ENCODE measurements around the gene C10orf71.

Gene C10orf71

DNA sequence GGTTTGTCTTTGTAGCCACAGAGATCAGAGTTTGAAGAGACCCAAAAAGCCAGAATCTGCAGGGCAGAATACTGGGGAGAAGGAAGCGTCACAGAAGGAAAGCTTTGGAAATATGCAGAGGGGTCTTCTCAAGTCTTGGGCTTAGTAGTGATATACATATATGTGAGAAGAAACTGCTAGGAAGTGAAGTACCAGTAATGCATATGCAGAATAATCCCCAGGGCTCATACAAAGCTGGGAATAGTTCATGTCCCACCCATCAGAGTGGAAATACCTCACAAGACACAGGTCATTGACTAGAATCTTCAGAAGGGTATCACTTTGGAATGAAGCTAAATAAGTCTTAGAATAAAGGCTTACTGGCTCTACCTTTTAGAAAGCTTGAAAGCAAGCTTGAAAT lies 39.6 kb downstream of the C10orf71 start:
- no peak for DNase-seq (ENCODE audit: low spot score)

DNA sequence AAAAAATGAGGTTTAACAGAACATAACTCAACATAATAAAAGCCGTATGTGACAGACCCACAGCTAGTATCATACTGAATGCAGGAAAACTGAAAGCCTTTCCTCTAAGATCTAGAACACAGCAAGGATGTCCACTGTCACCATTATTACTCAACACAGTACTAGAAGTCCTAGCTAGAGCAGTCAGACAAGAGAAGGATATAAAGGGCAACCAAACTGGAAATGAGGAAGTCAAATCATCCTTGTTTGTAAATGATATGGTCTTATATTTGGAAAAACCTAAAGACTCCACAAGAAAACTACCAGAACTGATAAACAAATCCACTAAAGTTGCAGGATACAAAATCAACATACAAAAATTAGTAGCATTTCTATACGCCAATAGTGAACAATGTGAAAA lies 45.9 kb downstream of the C10orf71 start:
- no peak for DNase-seq (ENCODE audit: low spot score)

DNA sequence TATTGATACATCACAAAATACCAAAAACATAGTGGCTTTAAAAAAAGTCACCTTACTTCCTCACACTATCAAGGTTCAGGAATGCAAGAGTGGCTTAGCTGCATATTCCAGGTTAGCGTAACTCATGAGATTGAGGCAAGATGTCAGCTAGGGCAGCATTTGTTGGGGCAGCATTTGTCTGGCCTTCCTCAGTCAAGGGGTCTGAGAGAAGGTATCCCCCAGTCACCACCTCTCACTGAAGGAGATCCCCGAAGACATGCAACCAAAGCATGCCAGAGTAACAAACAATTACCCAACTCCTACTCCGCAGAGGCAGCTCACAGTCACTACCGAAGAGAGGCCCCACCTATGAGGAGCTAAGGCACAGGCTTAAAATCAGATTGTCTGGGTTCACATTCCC lies 48.4 kb downstream of the C10orf71 start:
- no peak for DNase-seq (ENCODE audit: low spot score)

DNA sequence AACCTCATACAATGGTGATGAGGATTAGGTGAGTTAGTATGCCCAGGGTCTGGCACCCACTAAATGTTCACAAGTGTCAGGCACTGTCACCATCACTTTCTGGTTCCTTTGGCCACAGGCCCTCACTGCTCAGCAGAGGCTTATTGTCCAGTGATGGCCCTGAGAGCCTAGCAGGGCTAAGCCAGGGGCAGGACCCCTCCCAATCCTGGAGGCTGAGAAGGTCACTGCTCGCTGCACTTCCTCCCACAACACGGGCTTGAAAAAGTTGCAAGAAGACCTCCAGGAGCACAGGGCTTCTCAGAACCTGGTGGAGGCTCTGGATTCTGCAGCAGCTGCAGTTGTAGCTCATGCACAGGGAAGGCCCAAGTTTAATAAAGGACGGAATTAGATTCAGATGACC lies 48.9 kb downstream of the C10orf71 start:
- no peak for DNase-seq (ENCODE audit: low spot score)

DNA sequence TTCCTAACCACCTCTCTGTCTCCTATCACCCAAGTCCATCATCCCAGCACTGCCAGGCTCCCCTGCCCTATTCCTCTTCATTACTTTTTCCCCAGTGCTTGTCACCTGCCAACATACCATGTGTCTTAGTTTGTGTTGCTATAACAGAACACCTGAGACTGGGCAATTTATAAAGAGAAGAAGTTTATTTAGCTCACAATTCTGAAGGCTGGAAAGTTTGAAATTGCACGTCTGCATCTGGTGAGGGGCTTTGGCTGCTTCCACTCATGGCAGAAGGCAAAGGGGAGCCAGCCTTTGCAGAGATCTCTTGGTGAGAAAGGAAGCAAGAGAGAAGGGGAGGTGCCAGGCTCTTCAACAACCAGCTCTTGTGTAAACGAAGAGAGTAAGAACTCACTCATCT lies 49.6 kb downstream of the C10orf71 start:
- no peak for DNase-seq (ENCODE audit: low spot score)

DNA sequence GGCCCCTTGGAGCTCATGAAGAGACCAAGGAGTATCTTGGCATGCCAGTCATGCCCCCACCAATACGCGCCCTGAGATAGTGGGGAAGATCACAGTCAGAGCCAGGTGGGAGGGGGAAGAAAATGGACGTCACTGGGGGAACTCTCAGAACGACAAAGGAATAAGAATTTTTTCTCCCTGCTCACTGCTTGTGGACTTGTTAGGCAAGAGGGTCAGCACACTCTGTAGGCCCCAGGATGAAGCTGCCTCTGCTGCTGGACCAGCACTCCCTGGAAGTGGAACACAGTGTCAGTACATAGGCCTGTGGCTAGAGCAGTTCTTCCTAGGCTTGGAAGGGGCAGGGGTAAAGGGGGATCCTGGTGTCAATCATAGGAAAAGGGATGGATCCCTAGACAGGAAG lies 50.4 kb downstream of the C10orf71 start:
- DNase-seq (ENCODE audit: low spot score): no peak

DNA sequence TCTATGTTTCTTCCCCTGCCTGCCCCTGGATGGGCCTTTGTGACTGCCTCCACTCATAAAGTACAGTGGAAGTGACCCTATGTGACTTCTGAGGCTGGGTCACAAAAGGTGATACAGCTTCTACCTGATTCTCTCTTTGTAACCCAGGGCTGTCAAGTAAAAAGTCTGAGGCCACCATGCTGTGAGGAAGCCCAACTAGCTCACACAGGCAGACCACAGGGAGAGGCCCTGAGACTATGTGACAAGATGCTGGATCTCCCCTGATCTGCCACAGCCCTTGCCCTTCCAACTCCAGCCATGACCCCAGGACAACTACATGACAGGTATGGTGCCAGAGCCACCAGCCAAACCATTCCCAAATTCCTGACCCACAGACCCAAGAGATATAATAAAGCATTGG lies 51.2 kb downstream of the C10orf71 start:
- DNase-seq (ENCODE audit: low spot score): no peak

DNA sequence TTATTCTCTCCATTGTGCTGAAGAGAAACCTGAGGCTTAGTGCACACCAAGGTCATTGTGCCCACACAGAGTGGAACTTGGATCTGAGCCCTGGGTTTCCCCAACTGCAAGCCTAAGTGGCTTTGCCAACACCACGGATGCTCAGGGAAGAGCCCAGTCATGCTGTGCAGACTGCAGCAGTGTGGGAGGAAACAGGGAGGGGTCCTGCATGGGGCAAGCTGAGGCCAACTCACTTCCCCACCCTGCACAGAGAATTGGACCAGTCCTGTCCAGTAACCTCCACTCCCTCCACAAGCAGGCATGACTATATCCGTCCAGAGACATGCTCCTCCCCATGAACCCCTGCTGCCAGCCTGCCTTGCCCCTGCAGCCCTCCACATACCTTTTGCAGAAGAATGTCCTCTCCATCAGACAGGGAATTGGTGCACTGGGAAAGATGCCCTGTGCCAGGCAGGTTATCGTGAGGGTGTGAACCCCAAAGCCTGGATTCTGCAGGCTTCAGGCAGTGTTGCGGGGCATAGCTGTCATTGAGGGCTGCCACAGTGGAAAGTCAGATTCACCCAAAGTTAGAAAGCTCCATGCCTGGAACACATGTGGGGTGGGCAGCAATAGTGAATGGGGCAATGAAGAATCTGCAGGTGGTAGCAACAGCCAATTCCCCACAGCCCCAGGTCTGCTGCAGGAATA lies 52.0 kb downstream of the C10orf71 start:
- DNase-seq (ENCODE audit: low spot score): no peak

DNA sequence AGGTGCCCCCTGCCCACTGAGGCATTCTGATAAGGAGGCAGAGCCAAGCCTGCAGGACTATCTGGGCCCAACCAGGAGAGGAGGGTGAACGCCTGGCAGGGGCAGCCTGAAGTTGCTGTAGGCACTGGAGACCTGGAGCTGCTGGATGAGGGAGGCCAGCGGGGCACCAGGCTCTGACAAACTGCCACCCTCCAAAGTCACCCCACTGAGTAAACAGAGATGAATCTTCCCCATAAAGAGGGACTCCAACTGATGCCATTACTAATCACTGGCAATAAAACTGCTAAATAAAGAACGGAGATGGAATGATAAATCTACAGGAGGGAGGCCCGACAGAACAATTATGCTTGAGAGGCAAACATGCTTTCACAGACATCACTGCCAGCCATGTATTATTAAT lies 52.7 kb downstream of the C10orf71 start:
- no peak for DNase-seq (ENCODE audit: low spot score)

DNA sequence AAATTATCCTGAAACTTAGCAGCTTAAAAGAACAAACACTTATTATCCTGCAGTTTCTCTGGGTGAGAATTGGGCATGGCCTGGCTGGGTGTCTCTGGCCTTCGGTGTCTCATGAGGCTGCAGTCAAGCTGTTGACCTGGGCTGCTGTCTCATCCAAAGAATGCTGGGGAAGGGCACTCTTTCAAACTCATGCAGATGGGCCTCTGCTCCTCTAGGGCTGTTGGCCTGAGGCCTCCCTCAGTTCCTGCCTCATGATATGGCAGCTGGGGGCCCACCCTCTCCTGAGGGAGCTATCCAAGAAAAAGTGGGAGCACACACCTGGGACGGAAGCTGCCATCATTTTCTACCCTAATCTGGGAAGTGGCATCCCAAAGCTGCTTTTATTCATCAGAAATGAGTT lies 53.4 kb downstream of the C10orf71 start:
- no peak for DNase-seq (ENCODE audit: low spot score)

DNA sequence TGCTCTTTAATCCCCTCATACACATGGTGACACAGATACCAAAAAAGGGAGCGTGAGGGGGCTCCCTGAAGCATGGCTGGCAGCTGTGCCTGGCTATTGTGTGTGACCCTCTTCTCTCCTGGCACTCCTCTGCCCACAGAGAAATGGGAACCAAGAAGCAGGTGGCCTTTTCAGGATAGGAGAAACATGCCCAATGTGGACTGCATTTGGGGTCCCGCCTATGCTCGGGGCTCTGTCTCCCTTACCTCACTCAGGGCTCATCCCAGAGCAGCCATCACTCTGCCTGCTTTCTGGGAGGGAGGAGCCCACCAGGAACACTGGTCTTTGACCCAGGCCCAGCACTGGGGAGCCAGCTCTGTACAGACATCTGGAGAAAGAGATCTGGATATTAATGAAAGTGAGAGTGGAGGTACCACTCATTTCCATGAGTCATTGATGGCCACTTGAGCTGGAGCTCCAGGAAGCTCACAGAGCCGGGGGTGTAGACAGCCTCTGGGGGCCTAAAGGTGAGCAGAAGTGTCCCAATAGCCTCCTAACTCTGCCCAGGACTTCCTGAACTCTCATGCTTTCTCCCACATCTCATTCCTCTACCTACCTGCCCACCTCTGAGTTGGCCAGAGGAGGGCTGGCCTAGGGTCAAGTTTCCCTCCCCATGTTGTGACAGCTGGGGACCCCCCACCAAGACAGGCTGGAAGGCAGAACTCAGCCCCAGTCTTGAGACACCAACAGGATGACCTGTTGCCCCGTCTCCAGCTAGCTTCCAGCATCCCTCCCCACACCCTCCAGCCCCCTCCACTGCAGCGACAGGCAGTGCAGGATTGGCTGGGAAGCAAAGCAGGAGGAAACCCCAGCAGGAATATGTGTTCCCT lies 54.3 kb downstream of the C10orf71 start:
- no peak for DNase-seq (ENCODE audit: low spot score)

DNA sequence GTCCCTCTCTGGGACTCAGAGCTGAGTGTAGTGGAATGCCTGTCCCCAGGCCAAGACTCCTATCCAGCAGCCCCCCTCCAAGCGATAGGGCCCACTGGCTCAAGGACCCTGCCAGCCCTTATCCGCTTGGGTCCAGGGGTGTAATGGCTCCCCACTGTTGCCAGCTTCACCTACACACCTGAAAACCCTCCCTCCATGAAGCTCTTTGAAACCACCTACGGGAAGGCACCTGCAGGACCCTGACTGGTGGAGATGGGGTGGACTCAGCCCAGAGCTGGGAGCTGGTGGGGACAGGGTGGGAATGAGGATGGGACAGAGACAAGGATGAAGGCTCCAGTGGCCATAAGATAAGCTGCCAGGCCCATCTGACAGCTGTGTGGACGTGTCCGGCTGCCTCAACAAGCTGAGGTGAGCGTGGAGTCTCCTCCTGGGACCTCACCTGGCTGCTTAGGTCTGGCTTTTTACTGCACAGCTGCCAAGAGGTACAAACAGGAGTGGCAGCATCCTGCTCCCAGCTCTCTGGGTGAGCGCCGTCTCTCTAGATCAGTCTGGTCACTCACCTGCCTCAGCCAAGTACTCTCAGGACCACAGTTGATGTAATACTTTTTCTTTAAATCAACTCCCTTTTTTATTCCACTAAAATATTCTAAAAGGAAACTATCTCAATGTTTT lies 55.1 kb downstream of the C10orf71 start:
- no peak for DNase-seq (ENCODE audit: low spot score)

DNA sequence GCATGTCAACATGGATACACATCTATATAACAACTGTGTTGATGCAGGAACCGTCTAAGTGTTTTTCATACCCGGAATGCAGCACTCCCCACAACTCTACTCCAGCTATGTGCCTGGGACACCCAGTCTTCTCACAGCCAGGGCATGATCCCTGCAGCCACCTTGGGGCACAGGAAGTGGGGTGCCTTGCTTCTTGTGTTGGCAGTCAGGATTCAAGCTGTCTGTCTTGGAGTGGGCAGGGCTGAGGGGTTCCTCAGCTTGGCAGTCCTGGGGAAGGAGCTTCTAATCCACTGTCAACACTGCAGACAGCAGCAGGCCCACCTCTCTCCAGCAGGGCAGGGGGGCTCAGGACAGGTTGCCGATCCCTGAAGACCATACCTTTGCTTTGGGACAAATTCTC lies 55.6 kb downstream of the C10orf71 start:
- no peak for DNase-seq (ENCODE audit: low spot score)

DNA sequence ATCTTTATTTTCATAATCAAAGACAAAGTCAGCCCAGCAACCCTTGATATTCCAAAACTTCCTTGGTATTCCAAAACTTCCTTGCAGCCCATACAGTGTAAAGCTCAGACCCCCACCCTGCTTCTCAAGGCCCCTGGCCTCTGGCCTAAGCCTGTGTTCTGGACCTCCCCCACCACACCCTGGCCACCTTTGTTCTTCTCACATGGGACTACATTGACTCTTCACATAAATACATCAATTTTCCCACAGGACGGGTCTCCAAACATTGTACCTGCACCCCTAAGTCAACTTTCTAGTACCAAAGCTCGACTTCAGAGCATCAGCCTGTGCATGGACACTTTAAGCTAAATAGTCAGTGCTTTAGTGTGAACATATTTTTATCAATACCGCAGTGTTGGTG lies 56.3 kb downstream of the C10orf71 start:
- no peak for DNase-seq (ENCODE audit: low spot score)

DNA sequence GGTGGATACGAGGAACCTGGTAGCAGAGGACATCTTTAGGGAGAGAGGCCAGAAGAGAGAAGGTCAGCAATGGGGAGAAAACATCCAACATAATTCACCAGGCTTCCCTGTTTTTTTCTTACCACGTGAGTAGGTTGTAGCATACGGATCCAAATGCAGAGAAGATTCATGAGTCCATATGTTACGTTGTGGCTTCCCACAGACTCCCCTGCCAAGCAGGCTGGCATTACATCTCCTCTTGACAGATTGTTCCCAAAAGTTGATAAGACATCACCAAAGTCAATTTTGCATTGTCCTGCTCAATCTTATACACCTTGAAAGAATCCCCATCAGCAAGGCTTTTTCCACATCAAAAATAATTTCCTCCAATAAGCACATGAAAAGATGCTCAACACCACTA lies 57.2 kb downstream of the C10orf71 start:
- peak; percentile 11 for DNase-seq (ENCODE audit: low spot score)

DNA sequence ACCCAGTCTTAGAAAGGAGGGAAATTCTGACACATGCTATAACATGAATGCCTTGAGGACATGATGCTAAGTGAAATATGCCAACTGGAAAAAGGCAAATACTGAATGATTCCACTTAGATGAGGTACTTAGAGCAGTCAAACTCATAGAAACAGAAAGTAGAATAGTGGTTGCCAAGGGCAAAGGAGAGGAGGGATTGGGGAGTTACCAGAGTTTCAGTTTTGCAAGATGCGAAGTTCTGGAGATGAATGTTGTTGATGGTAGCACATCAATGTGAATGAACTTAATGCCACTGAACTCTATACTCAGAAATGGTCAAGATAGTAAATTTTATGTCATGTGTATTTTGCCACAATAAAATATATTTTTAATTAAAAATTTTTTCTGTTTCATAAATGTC lies 58.0 kb downstream of the C10orf71 start:
- no peak for DNase-seq (ENCODE audit: low spot score)

DNA sequence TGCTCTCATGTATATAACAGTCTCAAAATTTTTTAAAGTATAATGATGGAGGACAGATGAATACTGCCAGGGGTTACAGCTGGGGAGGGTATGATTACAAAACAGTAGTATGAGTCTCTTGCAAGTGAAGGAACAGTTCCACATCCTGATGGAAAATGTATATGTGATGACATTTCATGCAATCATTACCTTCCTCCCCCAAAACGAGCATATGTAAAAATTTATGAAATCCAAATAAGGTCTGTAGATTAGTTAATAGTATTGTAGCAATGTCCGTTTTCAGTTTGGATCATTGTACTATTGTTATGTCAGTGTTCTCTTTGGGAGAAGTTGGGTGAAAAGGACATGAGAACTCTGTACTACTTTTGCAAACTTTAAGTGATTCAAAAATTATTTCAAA lies 58.9 kb downstream of the C10orf71 start:
- no peak for DNase-seq (ENCODE audit: low spot score)

DNA sequence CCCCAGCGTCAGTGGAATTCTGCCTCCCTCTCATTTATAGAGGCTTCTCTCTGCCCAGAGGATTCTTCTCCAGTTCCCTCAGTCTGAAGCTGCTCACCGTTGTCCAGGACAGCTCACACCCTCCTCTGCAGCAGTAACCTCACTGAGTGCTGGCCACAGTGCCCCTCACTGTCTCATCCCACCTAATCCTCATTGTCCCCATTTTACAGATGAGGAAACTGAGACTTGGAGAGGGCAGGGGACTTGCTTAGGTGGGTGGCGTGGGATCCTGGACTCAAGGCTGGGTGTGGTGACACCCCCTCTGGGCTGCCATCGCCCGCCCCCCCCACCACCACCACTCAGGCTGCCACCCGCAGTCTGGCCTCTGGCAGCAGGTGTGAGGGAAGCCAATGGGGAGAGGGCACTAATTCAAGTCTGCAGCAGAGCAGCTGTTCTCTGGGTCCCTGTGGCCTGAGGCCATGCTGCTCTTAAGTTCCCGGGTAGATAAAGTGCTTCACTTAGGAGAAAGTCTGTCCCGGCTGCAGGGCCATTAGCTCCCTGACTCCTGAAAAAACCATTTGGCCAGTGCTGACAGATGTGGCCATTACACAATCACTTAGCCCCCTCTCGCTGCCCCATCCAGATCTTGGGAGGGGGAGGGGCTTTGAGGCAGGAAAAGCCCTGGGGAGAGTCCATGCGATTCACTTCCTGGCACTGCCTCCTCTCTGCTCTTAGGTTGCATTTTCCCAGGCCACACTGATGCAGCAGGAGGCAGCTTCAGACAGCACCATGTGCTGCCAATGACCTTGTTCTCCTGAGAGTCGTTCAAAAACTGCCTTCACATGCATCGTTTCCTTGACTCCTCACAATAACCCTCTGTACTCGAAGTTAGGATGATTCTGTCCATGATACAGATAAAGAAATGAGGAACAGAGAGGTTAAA lies 60.6 kb downstream of the C10orf71 start:
- no peak for DNase-seq (ENCODE audit: low spot score)

DNA sequence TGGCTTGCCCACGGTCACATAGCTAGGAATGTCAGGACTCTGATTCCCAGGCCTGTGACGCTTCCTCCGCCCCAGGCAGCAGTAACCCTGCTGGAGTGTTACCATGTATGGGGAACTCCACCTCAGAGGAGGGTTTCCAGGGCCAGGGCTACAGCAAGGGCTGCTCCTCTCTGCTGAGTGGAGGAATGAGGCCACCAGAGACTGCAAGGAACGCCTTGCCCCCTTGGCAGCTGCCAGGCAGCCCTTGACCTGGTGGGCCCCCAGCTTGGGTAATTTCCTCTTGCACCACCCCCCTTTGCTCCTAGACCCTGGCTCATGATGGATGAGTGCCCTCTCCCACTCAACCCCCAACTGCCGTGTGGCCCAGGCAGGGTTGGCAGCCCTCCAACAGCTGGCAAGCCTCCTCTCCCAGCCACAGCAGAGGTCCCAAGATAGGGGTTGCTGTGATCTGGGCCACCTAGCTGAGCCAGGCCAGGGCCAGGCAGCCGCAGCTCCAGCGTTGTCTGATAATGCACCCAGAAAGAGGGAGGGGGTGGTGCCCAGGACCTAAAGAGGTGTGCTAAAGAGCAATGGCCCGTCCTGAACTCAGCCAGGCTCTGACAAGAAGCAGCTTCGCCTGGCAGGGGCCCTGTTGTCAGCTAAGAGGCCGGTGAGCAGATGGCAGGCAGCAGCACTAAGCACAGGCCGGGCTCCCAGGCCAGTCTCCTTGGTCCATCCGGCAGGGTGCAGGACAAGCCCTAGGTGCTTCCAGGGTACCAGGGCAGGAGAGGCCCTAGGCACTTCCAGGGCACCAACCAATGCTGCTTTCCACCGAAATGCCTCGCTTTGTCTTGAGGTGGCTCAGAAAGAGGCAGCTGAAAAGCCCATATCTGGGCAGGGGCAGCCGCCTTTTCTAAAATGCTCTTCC lies 61.6 kb downstream of the C10orf71 start:
- peak; percentile 37 for DNase-seq (ENCODE audit: low spot score)

DNA sequence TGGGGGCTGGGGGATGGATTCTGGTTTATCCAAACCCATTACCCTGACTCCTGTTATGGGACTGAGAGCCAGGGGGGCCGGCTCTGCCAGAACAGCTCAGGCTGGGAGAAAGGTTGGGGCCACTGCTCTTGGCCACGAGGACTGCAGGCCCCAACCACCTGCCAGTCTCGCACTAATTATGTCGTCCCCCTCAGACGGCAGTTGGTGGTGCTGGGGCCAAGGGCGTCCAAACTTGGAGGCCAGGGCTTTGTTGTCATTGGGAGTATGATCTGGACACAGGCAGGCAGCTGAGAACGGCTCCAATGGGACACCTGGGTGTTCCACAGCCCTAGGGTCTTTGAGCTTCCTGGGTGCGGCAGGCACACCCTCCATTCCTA lies 62.2 kb downstream of the C10orf71 start:
- no peak for DNase-seq (ENCODE audit: low spot score)
